ENCODE data around the gene CSKMT. TPM values are rescaled to one million over a fixed set of nuclear protein-coding genes. Genes with fewer than 3 reads are reported as not detected.
A peak's percentile ranks its signal among the peaks of the same experiment; 100 is the strongest.

CSKMT gene
- total RNA-seq, 1 donor from 2014 or later: 21.3 TPM

- DNase-seq (ENCODE audit: low read depth) (peak; percentile 76), FAIRE-seq (no peak)
Measured at GRCh38 chr11:62705880-62706849, 41.1 kb downstream of the CSKMT start.

GRCh38 chr11:62706850-62707247 lies 41.7 kb downstream of the CSKMT start:
- Histone ChIP-seq H3K4me3 (ENCODE audit: low read depth, low read length) (no peak overlapping the region), H3K27me3 (ENCODE audit: control insufficient read depth, insufficient read depth, low read length) (no peaks in the 10 kb centered on the region), H3K36me3 (ENCODE audit: control insufficient read depth, insufficient read depth, low read length) (peaks cover 5% of the 10 kb centered on the region)
- TF ChIP-seq CTCF (IDR thresholded peaks at IDR 0.05; ENCODE audit: insufficient read depth, low read length, severe bottlenecking): no peak
- DNase-seq (ENCODE audit: low read depth): no peak
- no peak for FAIRE-seq

More at GRCh38 chr11:62705880-62706849, 41.1 kb downstream of the CSKMT start:
- TF ChIP-seq CTCF (IDR thresholded peaks at IDR 0.05; ENCODE audit: insufficient read depth, low read length, severe bottlenecking): no peak
- Histone ChIP-seq H3K27me3 (ENCODE audit: control insufficient read depth, insufficient read depth, low read length) (no peaks in the 10 kb centered on the region), H3K4me3 (ENCODE audit: low read depth, low read length) (peak overlapping the region; percentile 60), H3K36me3 (ENCODE audit: control insufficient read depth, insufficient read depth, low read length) (peaks cover 4% of the 10 kb centered on the region)

- H3K36me3 ChIP-seq (ENCODE audit: control insufficient read depth, insufficient read depth, low read length): peaks cover 7% of the 10 kb centered on the region
- no peak for TF ChIP-seq CTCF (IDR thresholded peaks at IDR 0.05; ENCODE audit: insufficient read depth, low read length, severe bottlenecking)
- no peak for FAIRE-seq
- DNase-seq (ENCODE audit: low read depth): no peak
- peak within 1 kb of the TSS; percentile 60 for H3K4me3 ChIP-seq (ENCODE audit: low read depth, low read length)
- no peaks in the 10 kb centered on the region for H3K27me3 ChIP-seq (ENCODE audit: control insufficient read depth, insufficient read depth, low read length)
Measured at GRCh38 chr11:62707277-62707861, 42.3 kb downstream of the CSKMT start, which contains the start of the genes BSCL2 and GNG3. Gene BSCL2 (minus strand): TSS chr11:62707424. CDS start chr11:62707195, 229 bp downstream. Gene GNG3 (plus strand): TSS chr11:62707676. CDS start chr11:62708296, 620 bp downstream.

- DNase-seq (ENCODE audit: low read depth) (no peak), FAIRE-seq (no peak)
- no peak for TF ChIP-seq CTCF (IDR thresholded peaks at IDR 0.05; ENCODE audit: insufficient read depth, low read length, severe bottlenecking)
- peaks cover 7% of the 10 kb centered on the region for H3K36me3 ChIP-seq (ENCODE audit: control insufficient read depth, insufficient read depth, low read length)
- H3K27me3 ChIP-seq (ENCODE audit: control insufficient read depth, insufficient read depth, low read length): no peaks in the 10 kb centered on the region
- peak overlapping the region; percentile 46 for H3K4me3 ChIP-seq (ENCODE audit: low read depth, low read length)
Measured at GRCh38 chr11:62708392-62708791, 43.3 kb downstream of the CSKMT start.

GRCh38 chr11:62708793-62709192 lies 43.7 kb downstream of the CSKMT start:
- H3K27me3 ChIP-seq (ENCODE audit: control insufficient read depth, insufficient read depth, low read length): no peaks in the 10 kb centered on the region
- H3K4me3 ChIP-seq (ENCODE audit: low read depth, low read length): peak overlapping the region; percentile 46
- H3K36me3 ChIP-seq (ENCODE audit: control insufficient read depth, insufficient read depth, low read length): peaks cover 9% of the 10 kb centered on the region
- no peak for FAIRE-seq
- no peak for DNase-seq (ENCODE audit: low read depth)
- TF ChIP-seq CTCF (IDR thresholded peaks at IDR 0.05; ENCODE audit: insufficient read depth, low read length, severe bottlenecking): no peak

Measured in bronchial epithelial cell (primary cell).